Endothelial cell of umbilical vein (primary cell): ENCODE measurements around the gene PRKCZ.

Experiments used
- EZH2 ChIP-seq: IDR thresholded peaks from 2 replicates; pipeline ENCODE4 v1.6.1; 2012; ENCODE audit warnings: borderline replicate concordance, low read depth, mild to moderate bottlenecking, moderate library complexity, low read length, inconsistent platforms; ENCODE audit not compliant: severe bottlenecking
- GATA2 ChIP-seq: IDR thresholded peaks from 2 replicates; pipeline ENCODE4 v1.7.0; 2011; ENCODE audit warnings: low read depth, mild to moderate bottlenecking, moderate library complexity, mixed read lengths, low read length; ENCODE audit not compliant: insufficient read length, insufficient read depth
- POLR2A ChIP-seq: IDR thresholded peaks from 2 replicates; pipeline ENCODE4 v1.6.1; 2012; ENCODE audit warnings: low read depth, mild to moderate bottlenecking, control low read depth, low read length
- POLR2AphosphoS5 ChIP-seq: IDR thresholded peaks from 2 replicates; pipeline ENCODE4 v1.6.1; 2012; ENCODE audit warnings: low read depth, mild to moderate bottlenecking, control low read depth, low read length, moderate library complexity; ENCODE audit not compliant: insufficient read depth
- TF ChIP-seq, protein P1 (sequence below), 2 donors: IDR thresholded peaks; 1 replicate in 1 of 2; 2 replicates in 1 of 2; pipeline ENCODE4 v1.5.1; 2011; ENCODE audit warnings: low read length in 2 of 2, mild to moderate bottlenecking in 2 of 2, moderate library complexity in 2 of 2, control low read depth in 1 of 2, inconsistent platforms in 1 of 2, low read depth in 1 of 2; ENCODE audit not compliant: insufficient read depth in 1 of 2; ENCODE audit errors: extremely low read depth in 1 of 2
- TF ChIP-seq, protein P2 (sequence below): IDR thresholded peaks from 2 replicates; pipeline ENCODE4 v1.6.1; 2011; ENCODE audit not compliant: insufficient read depth, insufficient read length

DNA sequence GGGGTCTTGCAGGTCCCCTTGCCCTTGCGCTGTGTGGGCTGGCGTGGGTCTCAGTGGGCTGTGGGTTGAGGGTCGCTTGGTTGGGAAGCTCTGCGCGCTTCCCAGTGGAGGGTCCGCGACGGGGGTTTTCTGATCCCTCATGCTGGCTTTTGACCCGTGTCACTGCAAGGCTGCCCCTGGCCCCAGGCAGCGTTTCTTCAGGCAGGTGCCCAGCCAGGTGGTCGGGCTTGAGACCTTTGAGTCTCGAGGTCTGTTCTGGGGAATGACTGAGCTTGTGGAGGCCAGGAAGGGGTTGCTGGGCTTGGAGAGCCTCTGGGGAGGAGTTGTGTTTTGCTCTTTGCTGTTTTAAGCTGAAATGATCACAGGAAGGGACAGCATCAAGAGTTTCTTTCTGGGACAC, 183.3 kb downstream of the PRKCZ start:
- TF ChIP-seq, protein P1, sequence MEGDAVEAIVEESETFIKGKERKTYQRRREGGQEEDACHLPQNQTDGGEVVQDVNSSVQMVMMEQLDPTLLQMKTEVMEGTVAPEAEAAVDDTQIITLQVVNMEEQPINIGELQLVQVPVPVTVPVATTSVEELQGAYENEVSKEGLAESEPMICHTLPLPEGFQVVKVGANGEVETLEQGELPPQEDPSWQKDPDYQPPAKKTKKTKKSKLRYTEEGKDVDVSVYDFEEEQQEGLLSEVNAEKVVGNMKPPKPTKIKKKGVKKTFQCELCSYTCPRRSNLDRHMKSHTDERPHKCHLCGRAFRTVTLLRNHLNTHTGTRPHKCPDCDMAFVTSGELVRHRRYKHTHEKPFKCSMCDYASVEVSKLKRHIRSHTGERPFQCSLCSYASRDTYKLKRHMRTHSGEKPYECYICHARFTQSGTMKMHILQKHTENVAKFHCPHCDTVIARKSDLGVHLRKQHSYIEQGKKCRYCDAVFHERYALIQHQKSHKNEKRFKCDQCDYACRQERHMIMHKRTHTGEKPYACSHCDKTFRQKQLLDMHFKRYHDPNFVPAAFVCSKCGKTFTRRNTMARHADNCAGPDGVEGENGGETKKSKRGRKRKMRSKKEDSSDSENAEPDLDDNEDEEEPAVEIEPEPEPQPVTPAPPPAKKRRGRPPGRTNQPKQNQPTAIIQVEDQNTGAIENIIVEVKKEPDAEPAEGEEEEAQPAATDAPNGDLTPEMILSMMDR (IDR thresholded peaks at IDR 0.05; ENCODE audit: extremely low read depth in 1 of 2, insufficient read depth in 1 of 2, low read depth in 1 of 2, low read length in 2 of 2): no peak
- TF ChIP-seq, protein P2, sequence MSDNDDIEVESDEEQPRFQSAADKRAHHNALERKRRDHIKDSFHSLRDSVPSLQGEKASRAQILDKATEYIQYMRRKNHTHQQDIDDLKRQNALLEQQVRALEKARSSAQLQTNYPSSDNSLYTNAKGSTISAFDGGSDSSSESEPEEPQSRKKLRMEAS: no peak
- TF ChIP-seq POLR2A (no peak), EZH2 (no peak), GATA2 (no peak), POLR2AphosphoS5 (no peak)
